GM18520 (cell line): Measurements from ENCODE around the gene MCAM.

ENCODE experiments used
- ATAC-seq: cut with Tn5 transposase; IDR thresholded peaks from one replicate; pipeline ENCODE4 v1.9.1; 2021; ENCODE audit not compliant: unreplicated experiment

The MCAM gene, protein sequence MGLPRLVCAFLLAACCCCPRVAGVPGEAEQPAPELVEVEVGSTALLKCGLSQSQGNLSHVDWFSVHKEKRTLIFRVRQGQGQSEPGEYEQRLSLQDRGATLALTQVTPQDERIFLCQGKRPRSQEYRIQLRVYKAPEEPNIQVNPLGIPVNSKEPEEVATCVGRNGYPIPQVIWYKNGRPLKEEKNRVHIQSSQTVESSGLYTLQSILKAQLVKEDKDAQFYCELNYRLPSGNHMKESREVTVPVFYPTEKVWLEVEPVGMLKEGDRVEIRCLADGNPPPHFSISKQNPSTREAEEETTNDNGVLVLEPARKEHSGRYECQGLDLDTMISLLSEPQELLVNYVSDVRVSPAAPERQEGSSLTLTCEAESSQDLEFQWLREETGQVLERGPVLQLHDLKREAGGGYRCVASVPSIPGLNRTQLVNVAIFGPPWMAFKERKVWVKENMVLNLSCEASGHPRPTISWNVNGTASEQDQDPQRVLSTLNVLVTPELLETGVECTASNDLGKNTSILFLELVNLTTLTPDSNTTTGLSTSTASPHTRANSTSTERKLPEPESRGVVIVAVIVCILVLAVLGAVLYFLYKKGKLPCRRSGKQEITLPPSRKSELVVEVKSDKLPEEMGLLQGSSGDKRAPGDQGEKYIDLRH

DNA sequence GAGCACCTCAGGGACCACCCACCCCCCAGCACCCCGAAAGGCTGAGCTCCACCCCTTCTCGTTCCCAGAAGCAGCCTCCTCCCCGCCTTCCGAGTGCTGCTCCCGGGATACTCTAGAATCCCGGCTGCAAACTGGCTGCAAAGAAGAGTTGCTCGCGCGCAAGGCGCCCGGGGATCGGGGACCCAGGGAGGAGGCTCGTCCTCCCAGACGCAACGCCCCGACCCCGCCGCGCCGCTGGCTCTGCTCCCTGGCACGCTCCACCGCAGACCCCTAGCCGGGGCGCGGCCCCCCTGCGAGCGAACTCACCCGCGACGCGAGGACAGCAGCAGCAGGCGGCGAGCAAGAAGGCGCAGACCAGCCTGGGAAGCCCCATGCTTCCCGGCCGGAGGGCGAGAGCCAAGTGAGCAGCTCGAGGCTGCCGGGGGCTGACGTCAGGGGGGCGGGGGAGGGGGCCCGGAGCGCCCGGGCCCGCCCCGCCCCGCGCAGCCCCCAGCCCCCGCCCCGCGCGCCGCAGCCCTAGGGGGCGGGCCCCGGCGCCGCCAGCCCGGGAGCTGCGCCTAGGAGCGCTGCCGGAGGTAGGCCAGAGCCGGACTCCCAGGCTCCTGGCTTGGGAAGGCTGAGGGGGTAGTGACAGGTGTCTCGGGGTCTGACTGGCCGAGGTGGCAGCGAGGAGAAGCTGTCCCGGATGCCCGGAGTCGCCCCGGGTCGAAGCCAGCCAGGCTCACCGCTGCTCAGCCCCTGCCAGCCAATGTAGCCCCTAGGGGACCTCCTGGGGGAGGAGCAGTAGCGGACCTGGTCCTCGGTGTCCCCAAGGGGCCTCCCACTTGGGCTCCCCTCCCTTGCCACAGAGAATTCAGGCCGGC is at the start of gene MCAM:
MCAM (minus strand) TSS at position 402 of the 863 bp plus-strand sequence; CDS start at position 373, 29 bp downstream.
- ATAC-seq, result no peak

DNA sequence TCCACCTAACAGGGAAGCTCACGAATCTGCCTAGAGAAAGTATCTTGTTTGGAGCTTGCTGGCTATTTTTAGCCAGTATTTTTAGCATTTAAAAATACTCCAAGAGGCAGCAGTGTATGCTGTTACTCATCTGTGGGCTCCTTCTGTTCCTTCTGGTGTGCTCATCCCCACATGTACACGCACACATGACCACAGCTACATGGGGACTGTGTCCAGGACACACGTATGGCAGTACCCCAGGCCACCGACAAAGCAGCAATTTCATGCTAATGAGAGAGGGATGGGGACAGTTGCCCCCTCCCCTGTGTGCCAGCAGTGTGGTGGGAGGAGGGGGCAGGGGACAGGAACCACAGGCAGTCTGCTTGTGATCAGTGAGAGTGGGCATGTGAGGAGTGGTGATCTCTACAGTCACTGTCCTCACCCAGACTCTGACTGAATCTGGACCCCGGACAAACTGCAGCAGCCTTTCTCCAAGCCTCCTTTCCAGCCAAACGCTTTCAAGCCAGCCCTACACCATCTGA is 48.2 kb upstream of the MCAM start:
- ATAC-seq, result no peak

DNA sequence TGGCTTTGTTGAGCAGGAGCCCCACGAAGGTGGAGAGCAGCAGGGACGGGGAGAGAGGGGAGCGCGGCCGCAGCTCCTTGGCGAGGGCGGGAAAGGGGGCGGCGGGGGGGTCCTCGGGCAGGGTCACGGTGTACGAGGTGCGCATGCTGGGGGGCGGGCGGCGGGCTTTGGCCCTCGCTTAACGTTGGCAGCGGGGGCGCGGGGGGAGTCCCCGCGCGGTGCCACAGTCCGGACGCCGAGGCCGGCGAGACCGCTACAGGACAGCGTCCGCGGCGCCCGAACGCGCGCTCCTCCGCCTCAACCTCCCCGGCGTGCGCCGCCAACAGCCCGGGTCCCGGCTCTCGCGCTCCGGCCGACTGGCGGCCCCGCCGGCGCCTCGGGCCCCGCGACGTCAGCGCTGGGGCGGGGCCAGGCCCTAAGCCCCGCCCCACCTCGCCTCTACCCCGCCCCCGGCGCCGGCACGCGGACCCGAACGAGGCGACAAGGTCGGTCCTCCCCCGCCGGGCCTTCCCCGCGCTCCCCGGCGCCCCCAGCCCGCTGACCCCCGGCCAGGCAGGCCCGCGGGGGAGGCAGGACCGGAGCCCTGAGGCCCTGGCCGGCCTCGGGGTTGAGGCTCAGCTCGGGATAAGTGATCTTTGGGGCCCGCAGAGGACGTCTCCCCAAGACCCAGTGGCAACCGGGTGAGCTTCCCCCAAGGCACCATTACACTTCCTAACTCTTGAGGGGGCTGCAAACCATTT is 47.1 kb upstream of the MCAM start:
- ATAC-seq, result no peak

DNA sequence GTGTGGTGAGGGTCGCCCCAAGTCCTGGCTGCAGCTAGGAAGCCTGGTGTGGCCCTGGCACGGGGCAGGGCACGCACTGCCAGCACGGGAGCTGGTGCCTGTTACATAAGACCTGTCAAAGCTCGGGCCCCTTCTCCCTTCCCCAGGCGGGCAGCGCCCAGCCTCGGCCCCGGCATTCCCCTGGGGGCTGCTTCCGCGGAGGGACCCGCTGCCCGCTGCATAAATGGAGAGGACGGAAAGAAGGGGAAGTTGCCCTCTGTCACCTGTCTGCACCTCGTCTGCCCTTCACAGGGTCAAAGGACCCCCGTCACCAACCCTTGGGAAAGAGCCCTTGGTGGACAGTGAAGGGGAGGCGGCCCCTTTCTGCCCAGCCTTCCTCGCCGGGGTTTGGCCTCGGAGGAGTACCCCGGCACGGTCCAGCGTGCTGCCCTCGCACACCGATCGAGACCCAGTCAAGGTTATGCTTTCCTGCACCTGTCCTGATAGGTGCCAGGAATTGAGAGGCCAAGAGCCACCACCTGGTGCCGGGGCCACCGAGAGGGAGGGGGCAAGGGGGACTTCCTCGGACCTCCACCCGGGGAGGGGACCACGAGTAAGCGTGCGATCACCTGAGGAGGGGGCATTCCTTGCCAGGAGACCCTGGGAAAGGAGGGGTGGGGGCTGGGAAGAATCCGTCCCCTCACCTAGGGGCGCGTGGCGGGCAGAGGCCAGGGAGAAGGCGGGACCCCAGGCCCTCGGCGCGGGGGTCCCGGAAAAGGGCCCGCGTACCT is 46.3 kb upstream of the MCAM start:
- no peak for ATAC-seq

DNA sequence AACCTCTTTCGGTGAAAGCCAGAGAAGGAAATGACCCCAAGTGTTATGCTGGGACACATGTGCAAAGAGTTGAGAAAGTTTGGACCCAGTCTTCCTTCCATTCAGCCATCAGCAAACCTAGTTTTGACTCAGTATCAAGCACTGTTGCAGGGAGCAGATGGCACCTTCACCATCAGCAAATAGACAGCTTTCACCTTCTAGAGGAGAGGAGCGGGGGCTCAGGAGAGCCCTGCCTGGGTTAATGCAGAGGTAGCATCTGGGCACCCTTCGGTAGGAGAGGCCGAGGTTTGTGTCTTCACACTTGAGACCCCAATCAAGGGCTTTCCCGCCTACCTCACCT is 45.8 kb upstream of the MCAM start:
- no peak for ATAC-seq

DNA sequence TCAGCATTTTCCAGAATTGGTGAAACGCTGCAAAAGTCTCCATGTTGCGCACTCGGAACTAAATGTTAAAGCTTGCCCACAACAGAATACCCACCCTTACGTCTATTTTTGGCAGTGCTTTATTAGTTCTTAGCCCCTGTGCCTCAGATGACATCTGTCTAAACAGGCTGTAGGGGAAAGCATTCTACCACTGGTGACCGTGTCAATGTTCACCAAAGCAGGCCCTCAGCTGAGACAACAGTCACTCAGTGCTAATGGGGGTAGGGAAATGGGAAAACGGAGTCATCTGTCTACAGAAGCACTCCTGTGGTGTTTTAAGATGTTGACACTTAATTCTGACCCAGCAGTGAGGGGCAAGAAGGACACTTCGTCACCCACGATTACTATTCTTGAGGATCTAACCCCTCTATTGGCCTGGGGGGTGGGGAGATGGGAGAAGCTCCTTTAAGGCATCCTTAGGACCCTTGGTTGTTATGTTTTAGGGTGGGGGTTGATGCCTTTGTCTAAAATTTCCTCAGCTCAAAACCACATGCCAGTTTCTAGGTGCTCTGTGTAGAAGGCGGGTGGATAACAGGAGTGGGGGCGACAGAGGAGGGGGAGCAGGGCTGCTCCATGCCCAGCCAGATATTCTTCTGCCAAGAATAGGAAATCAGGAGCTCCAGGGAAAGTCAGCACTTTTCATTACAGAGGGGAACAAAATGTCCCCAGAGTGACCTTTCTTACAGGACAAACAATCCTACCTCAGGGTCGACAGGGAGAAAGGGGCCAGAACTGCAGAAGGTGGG is 45.2 kb upstream of the MCAM start:
- no peak for ATAC-seq

DNA sequence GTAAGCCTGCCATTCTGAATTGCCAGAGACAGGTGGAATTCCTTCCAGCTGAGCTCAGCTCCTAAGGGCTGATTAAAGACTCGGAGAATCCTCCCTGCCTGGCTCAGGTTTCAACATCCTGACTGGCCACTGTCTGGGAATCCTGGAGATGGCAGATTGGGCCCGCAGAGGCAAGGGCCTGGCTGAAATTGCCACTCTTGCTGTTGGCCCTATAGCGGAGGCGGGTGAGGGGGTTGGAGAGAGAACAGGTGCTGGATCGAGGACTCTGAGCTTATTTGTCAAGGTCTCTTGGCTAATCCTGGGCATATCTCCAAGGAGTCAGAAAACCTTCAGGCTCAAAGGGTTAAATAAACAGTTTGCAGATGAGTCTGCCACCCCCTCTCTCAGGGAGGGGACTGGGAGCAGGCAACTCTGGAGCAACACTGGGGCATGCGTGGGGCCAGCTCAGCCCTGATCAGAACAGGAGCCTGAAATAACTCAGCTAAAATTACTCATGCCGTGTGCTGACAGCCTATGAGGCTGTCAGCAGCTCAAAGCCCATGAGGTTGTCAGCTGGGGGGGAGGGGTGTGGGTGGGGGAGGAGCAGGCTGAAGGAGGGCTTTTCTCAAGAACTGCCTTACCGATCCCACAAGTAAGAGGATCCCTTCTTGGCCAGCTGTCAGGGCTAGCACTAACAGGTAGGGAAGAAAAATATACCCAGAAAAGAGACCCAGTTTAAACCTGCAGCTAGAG is 44.3 kb upstream of the MCAM start:
- no peak for ATAC-seq

DNA sequence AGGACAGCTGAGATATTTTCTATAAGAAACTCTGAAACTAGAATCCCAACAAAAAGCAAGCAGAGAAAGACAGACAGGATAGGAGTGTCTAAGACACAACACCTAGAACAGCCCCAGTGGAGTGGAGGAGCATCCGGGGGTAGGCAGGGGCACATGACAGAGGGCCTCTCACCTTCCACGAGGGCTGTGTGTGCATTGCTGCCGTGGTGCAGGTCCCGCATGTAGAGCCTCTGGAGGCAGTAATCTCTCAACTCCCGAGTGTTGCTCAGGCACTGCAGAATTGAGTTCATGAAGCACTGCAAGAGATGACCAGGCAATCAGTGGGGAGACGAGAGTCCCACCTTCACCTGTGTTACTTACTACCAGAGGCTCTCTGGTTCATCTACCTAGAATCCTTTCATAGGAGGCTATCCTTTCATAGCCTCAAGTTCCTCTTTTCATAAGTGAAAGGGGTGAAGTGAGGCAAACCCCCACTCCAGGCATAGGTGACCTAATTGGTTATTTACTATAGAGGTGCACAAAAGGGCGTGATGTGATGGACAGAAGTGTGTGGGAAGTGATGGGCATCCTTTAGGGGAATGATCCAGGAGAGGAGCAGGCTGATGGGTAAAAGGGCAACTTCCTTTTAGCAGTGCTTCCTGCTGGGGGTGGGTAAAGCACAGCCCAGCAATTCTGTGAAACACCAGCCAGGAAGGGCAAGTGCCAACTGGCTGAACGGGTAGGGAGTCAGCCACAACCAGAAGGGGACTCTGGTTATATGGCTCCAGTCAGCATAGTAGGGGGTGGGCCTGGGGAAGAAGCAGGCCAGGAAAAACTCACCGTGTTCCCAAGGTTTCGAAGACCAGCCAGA is 42.7 kb upstream of the MCAM start:
- no peak for ATAC-seq

DNA sequence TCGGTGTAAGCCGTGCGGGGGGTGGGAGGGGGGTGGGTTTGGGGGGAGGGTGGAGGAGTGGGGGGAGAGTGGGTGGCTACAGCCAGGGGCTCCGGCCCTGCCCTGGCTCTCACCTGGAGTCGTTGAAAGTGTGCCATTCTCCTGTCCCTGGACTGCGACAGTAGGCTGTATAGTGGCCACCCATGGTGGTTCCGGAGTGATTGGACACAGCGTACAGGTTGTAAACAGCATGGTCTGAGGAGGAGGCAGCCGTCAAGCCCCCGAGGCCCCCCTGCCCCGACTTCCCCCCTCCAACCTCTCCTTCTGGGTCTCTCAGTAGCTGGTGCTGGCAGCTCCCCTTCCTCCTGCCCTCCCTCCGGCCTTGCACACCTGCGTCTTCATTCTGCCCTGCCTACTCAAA is 40.1 kb upstream of the MCAM start:
- ATAC-seq, result no peak

DNA sequence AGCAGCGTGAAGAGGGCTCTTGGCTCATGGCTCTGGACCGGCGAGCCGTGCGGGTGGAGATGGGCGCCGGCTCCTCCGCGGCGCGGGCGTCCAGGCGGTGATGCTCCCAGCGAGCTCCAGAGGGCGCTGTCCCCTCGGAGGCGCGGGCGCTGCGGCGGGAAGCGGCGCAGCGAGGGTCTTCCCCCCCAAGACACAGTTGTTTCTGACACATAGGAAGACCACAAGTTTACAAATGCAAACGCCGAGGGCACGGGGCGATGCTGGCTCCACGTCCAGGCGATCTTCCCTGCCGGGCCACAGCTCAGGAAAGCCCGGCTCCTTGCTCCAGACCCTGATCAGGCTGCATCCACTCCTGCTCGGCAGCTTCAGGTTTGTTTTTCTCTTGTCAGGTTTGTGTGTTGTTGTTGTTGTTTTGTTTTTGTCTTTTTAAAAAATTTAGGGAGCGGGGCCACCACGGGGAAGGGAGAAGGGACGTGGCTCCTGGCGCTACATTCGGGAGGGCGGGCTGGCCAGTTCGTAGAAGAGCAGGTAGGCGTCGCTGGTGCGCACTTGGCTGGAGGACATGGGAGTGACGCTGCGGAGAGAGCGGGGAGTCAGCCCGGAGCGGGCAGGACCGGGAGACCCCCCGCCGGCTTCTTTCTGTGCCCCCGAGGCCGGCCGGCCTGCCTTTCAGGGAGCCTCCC is 39.6 kb upstream of the MCAM start:
- ATAC-seq, result no peak

DNA sequence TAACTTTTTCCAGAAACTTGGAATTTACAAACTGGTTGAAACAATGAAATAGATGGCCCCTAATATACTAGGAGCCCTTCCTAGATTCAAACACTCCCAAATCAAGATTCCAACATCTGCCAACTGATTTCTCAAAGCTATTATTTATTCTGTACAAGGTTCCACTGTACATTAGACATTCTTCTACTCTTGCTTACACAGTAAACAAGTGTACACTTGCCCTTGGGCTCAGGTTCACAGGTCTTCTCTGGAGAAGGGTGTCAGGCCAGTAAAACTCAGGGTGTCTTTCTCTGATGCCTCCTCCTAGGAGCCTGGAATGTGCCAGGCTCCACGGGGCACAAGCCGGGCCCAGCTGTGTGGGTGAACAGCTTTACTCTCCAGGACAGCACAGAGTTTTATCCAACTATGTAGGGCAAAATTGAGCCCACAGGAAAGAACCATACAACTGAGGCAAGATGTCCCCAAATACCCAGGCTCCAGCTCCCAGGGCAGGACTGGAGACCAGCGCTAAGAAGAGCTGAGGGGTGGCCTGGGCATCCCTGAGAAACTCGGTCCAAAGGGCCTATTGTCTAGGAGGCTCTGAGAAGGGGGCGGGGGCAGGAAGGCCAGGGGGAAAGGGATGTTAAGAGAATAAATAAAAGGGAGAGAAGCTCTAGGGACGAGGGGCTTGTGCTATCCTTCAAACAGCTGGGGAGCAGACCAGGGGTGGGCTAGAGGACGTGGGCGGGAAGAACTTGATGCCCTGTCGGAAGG is 38.3 kb upstream of the MCAM start:
- no peak for ATAC-seq

DNA sequence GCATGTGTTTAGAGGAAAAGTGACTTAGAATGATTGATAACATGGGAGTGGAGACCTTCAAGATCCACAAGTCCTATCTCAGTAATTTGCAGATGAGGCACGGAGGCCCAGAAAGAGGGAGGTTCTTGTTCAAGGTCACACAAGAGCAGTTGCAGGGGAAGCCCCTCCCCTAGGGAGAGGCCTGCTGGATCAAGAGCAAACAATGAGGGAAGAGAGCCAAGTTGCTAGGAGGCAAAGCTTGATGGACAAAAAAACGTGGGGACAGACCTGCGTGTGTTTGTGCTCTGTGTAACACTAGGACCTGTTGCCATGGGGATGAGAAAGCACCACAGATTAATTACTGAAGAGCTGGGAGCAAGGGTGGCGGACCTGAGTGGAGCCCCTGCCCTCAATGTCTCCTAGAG is 35.9 kb upstream of the MCAM start:
- no peak for ATAC-seq

DNA sequence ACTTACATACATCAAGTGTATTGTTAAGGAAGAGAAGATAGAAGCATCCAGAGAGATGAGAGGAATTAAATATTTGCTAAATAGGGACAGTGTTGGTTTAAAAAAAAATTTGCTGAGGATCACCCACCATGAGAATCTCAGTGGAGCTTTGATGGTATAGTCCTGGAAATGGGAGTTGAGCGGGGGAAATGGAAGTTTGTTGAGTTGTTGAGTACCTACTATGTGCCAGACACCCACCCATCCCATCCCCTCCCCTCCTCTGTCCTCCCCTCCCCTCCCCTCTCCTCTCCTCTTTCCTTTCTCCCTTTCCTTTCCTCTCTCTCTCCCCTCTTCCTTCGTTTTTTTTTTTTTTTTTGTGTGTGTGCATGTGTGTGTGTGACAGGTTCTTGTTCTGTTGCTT is 34.3 kb upstream of the MCAM start:
- ATAC-seq, result no peak

DNA sequence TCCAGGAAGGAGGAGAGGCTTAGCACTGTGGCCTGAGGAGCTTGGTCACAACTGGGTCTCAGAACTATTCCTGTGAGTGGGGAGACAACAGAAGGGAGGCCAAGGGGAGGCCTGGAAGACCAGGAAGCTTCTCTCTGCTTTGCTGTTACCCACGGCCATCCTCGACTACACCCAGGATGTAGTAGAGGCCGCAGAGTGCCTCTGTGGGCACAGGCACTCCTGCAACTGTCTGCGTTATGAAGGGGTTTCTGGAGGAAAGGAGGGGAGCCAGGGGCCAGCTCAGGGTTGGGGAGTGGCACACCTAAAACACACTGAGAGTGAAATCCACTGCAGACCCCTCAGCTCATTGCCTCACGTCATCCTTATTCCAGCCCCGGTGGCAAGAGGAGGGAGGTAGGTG is 33.4 kb upstream of the MCAM start:
- ATAC-seq, result no peak

DNA sequence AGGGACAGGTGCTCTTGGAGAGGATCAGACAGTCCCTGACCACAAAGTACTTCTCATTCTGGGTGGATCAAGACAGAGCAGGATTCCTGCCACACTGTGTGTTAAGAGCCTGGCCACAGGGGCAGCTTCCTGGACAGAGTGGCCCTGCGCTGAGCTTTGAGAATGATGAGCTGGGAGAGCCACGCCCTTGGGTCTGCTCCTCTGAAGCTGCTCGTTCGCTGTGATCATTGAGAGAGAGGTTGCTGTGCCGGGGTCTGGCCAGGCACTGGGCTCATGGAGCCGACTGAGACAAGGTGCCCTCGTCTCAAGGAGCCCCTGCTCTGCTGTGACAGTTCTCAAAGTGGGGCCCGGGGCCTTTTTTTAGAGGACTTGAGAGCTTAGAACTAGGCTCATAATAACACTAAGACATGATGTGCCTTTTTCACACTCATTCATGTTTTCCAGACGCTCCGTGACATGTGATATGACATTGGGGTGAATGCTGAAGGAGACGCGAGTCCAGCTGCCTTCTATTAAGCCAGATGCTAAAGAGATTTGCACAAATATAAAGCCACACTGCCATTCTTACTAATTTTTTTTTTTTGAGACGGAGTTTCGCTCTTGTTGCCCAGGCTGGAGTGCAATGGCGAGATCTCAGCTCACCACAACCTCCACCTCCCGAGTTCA is 31.1 kb upstream of the MCAM start:
- ATAC-seq, result no peak

DNA sequence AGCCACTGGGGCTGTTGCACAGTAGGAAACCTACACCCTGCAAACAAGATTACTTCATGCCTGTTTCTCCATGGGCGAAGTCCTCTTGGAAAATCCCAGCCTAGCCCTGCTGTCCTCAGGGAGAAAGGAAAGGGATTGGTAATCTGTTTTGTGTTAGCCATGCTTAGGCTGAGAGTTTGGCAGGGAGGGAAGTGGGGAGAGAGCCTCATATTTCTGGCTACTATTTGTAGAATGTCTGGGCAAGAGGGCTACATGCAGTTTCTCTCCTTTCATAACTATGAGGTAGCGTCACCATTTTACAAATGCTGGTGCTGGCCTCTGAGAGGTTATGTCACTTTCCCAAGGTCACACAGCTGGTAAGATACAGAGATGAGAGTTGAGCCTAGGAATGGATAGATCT is 30.3 kb upstream of the MCAM start:
- ATAC-seq, result no peak
